Type B pancreatic cell (in vitro differentiated cells): ENCODE results near the gene JAKMIP1. TPM values are rescaled to one million over a fixed set of nuclear protein-coding genes. Genes with fewer than 3 reads are reported as not detected.

Experiments used
- DNase-seq: peaks from one replicate; pipeline ENCODE4 v3.0.0; 2021; ENCODE audit warnings: mixed read lengths; ENCODE audit not compliant: unreplicated experiment; ENCODE audit errors: extremely low spot score
- H3K27ac Mint-ChIP-seq: 2 replicates; pipeline ENCODE4 v1.8.0; 2021; ENCODE audit warnings: mild to moderate bottlenecking, mixed read lengths
- H3K27me3 Mint-ChIP-seq: 2 replicates; pipeline ENCODE4 v1.8.0; 2021; ENCODE audit warnings: mixed read lengths
- H3K36me3 Mint-ChIP-seq: 2 replicates; pipeline ENCODE4 v1.8.0; 2021; ENCODE audit warnings: mixed read lengths
- H3K4me1 Mint-ChIP-seq: one replicate; pipeline ENCODE4 v1.8.0; 2021; ENCODE audit warnings: mixed read lengths; ENCODE audit not compliant: unreplicated experiment
- H3K4me3 Mint-ChIP-seq: 2 replicates; pipeline ENCODE4 v1.8.0; 2021; ENCODE audit warnings: mild to moderate bottlenecking, mixed read lengths
- H3K9me3 Mint-ChIP-seq: 2 replicates; pipeline ENCODE4 v1.8.0; 2021; ENCODE audit warnings: mixed read lengths
- total RNA-seq: library from RNA; stranded (reverse); gene quantifications from 2 replicates; pipeline ENCODE4 v1.2.1, GENCODE V29; 2021; ENCODE audit warnings: low replicate concordance
- TF ChIP-seq, protein P1 (sequence below): fragments of 200-600 bp; sonication (generic); conservative IDR thresholded peaks from 2 replicates; pipeline ENCODE4 v1.5.0; 2021; ENCODE audit warnings: antibody characterized with exemption, mild to moderate bottlenecking

Gene JAKMIP1
- total RNA-seq, 1 donor from 2014 or later = 0.89 TPM

DNA sequence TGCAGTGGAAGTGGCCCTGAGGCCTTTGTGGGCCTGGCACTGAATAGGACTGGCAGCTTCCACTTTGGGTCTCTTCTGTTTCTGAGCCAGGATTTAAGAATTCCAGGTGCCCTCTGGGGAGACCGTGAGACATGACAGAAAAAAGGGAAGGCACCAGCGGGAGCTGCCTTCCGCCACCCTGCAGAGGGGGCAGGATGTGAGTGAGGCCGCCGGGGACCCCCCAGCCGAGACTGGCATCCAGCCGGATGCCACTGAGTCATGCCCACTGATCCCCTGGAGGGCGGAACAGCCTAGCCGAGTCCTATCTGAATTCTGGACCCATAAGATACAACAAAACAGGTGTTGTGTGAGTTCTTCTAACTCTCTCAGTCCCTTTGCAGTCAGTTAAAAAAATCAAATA, 223.4 kb downstream of the JAKMIP1 start:
- DNase-seq = no peak
- Mint-ChIP-seq H3K36me3 (no peaks in the 10 kb centered on the region), H3K27ac (no peak overlapping the region), H3K9me3 (no peaks in the 10 kb centered on the region), H3K4me1 (no peaks in the 10 kb centered on the region), H3K4me3 (no peak overlapping the region), H3K27me3 (peaks cover 34% of the 10 kb centered on the region)
- TF ChIP-seq, protein P1, sequence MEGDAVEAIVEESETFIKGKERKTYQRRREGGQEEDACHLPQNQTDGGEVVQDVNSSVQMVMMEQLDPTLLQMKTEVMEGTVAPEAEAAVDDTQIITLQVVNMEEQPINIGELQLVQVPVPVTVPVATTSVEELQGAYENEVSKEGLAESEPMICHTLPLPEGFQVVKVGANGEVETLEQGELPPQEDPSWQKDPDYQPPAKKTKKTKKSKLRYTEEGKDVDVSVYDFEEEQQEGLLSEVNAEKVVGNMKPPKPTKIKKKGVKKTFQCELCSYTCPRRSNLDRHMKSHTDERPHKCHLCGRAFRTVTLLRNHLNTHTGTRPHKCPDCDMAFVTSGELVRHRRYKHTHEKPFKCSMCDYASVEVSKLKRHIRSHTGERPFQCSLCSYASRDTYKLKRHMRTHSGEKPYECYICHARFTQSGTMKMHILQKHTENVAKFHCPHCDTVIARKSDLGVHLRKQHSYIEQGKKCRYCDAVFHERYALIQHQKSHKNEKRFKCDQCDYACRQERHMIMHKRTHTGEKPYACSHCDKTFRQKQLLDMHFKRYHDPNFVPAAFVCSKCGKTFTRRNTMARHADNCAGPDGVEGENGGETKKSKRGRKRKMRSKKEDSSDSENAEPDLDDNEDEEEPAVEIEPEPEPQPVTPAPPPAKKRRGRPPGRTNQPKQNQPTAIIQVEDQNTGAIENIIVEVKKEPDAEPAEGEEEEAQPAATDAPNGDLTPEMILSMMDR = no peak

DNA sequence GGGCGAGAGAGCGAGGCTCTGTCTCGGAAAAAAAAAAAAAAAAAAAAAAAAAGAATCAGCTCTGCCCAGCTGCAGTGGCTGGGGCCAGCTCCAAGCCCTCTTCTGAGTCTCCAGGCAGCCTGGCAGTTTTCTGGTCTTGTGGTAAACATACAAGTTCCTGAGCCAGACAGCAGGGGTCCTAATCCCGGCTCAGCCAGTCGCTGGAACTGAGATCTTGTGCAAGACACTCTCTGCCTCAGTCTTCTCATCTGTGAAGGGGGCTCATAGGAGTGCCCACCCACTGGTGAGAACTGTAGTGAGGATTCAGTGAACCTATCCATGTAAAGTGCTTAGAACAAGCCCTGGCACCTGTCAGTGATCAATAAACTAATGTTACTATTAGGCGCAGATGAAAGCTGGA, 223.9 kb downstream of the JAKMIP1 start:
- DNase-seq = no peak
- TF ChIP-seq, protein P1 = no peak
- no peaks in the 10 kb centered on the region for H3K9me3 Mint-ChIP-seq
- H3K4me3 Mint-ChIP-seq = no peak overlapping the region
- no peak overlapping the region for H3K27ac Mint-ChIP-seq
- peaks cover 35% of the 10 kb centered on the region for H3K27me3 Mint-ChIP-seq
- H3K36me3 Mint-ChIP-seq = no peaks in the 10 kb centered on the region
- no peaks in the 10 kb centered on the region for H3K4me1 Mint-ChIP-seq

Other genes with a start within 250 kb of the JAKMIP1 start
- 0.19 and 0.52 TPM in 2 replicates for gene C4orf50, start 182.1 kb downstream of the JAKMIP1 start, total RNA-seq
- 41.1 and 48.7 TPM in 2 replicates for gene WFS1, start 69.3 kb upstream of the JAKMIP1 start, total RNA-seq